Transverse colon (tissue), 4 donors: ENCODE measurements around the gene SCTR. TPM values are rescaled to one million over a fixed set of nuclear protein-coding genes. Genes with fewer than 3 reads are reported as not detected.

Source experiments
- DNase-seq: peaks from one replicate; pipeline ENCODE4 v3.0.0-alpha.2; 2019
- H3K27ac ChIP-seq, 4 donors: fragments of 200-600 bp; sonication (generic); 2 replicates each; pipeline ENCODE4 v1.5.1; 2016 to 2018; ENCODE audit warnings: inconsistent platforms in 4 of 4
- H3K27me3 ChIP-seq: fragments of 200-600 bp; sonication (generic); 2 replicates; pipeline ENCODE4 v1.5.1; 2017; ENCODE audit warnings: inconsistent platforms
- H3K36me3 ChIP-seq, 4 donors: fragments of 200-600 bp; sonication (generic); 2 replicates each; pipeline ENCODE4 v1.5.1; 2017 to 2019; ENCODE audit warnings: inconsistent platforms in 4 of 4
- H3K4me1 ChIP-seq, 4 donors: fragments of 200-600 bp; sonication (generic); 2 replicates each; pipeline ENCODE4 v1.5.1; 2017 to 2020; ENCODE audit warnings: inconsistent platforms in 4 of 4
- H3K4me3 ChIP-seq, 4 donors: fragments of 200-600 bp; sonication (generic); 1 replicate in 1 of 4; 2 replicates in 3 of 4; pipeline versions ENCODE4 v1.5.1 to v1.6.1; 2017 to 2019; ENCODE audit warnings: inconsistent platforms in 4 of 4
- H3K9me3 ChIP-seq, 2 donors: fragments of 200-600 bp; sonication (generic); 2 replicates each; pipeline ENCODE4 v1.5.1; 2017 to 2019; ENCODE audit warnings: inconsistent platforms in 2 of 2
- CTCF ChIP-seq, 5 experiments: fragments of 200-600 bp in 3 of 5; fragments of 450-650 bp in 2 of 5; sonication (generic) in 3 of 5; IDR thresholded peaks; 1 replicate in 2 of 5; 2 replicates in 3 of 5; pipeline ENCODE4 v1.5.1; 2016 to 2017; ENCODE audit warnings: antibody characterized with exemption in 5 of 5, inconsistent platforms in 3 of 5, mild to moderate bottlenecking in 2 of 5, moderate library complexity in 1 of 5
- EP300 ChIP-seq: sonication (generic); formaldehyde crosslinking; IDR thresholded peaks from one replicate; pipeline ENCODE4 v1.6.1; 2017; ENCODE audit warnings: antibody characterized with exemption, low read depth
- POLR2A ChIP-seq: fragments of 450-650 bp; IDR thresholded peaks from one replicate; pipeline ENCODE4 v1.6.1; 2016; ENCODE audit warnings: antibody characterized with exemption, mild to moderate bottlenecking, moderate library complexity
- POLR2AphosphoS5 ChIP-seq, 3 donors: sonication (generic); formaldehyde crosslinking; IDR thresholded peaks; one replicate each; pipeline ENCODE4 v1.6.1; 2016; ENCODE audit warnings: antibody characterized with exemption in 3 of 3
- WGBS, 2 donors: methylation state at CpG; one replicate each; pipeline ENCODE4 v1.1.5; 2018; ENCODE audit warnings: low coverage in 1 of 2; 5-methylcytosine and 5-hydroxymethylcytosine counted together
- in situ Hi-C, 4 donors: fragments of 200-750 bp; cut with MboI; loops; one replicate each; pipeline versions ENCODE4 v1.15.0 to v1.15.1; 2017; ENCODE audit warnings: low sequenced_read_pairs in 3 of 4, low pct_ligation_motif_present in 1 of 4, low pct_unique_long_range_greater_than_20kb in 1 of 4
- intact Hi-C: fragments of 100-400 bp; cut with DNase I; formaldehyde crosslinking; loops from one replicate; pipeline ENCODE4 v1.15.1; 2023; ENCODE audit warnings: low total_unique reads
- total RNA-seq, 4 donors: library from RNA; depleted of rRNA; stranded (reverse); fragments of >200 nt; gene quantifications; one replicate each; pipeline ENCODE4 v1.1.0, GENCODE V29; 2016

The SCTR gene
- total RNA-seq, 4 donors from 2014 or later, result not detected

GRCh38 chr2:119552902-119553301, 28.6 kb upstream of the SCTR start:
- no peak overlapping the region for H3K27ac ChIP-seq
- WGBS, 2 donors, result 68 to 78% methylated on average over 3 of the region's 3 CpGs
- no peak overlapping the region for H3K4me3 ChIP-seq
- H3K27me3 ChIP-seq, result no peaks in the 10 kb centered on the region
- DNase-seq, result no peak
- intact Hi-C loops, result no loop called here
- in situ Hi-C loops, result no loop called here
- no peaks in the 10 kb centered on the region for H3K36me3 ChIP-seq
- TF ChIP-seq CTCF (IDR thresholded peaks at IDR 0.05) (no peak), POLR2AphosphoS5 (IDR thresholded peaks at IDR 0.05) (no peak), EP300 (no peak), POLR2A (no peak)
- no peaks in the 10 kb centered on the region for H3K4me1 ChIP-seq
- H3K9me3 ChIP-seq, result no peaks in the 10 kb centered on the region

GRCh38 chr2:119550856-119551255, 26.6 kb upstream of the SCTR start:
- no peaks in the 10 kb centered on the region for H3K36me3 ChIP-seq
- no peak for DNase-seq
- H3K9me3 ChIP-seq, result no peaks in the 10 kb centered on the region
- intact Hi-C loops (no loop called here), in situ Hi-C loops (no loop called here)
- no peaks in the 10 kb centered on the region for H3K27me3 ChIP-seq
- peaks cover 0 to 2% (median 0%) of the 10 kb centered on the region in 4 donors for H3K4me1 ChIP-seq
- TF ChIP-seq CTCF (IDR thresholded peaks at IDR 0.05) (no peak), EP300 (no peak), POLR2A (no peak), POLR2AphosphoS5 (IDR thresholded peaks at IDR 0.05) (no peak)
- WGBS, 2 donors, result 100% methylated on average over 1 of the region's 1 CpG
- H3K27ac ChIP-seq, result no peak overlapping the region
- H3K4me3 ChIP-seq, result no peak overlapping the region

- no peaks in the 10 kb centered on the region for H3K27me3 ChIP-seq
- 42 to 61% methylated on average over 1 to 2 of the region's 2 CpGs for WGBS, 2 donors
- H3K4me1 ChIP-seq, result peaks cover 0 to 6% (median 0%) of the 10 kb centered on the region in 4 donors
- H3K9me3 ChIP-seq, result no peaks in the 10 kb centered on the region
- DNase-seq, result no peak
- TF ChIP-seq POLR2A (no peak), CTCF (IDR thresholded peaks at IDR 0.05) (no peak), POLR2AphosphoS5 (IDR thresholded peaks at IDR 0.05) (no peak), EP300 (no peak)
- H3K36me3 ChIP-seq, result no peaks in the 10 kb centered on the region
- intact Hi-C loops, result no loop called here
- no peak overlapping the region for H3K4me3 ChIP-seq
- in situ Hi-C loops, result no loop called here
- no peak overlapping the region for H3K27ac ChIP-seq
Observed at GRCh38 chr2:119550346-119550745, 26.1 kb upstream of the SCTR start.

GRCh38 chr2:119549241-119549640, 25.0 kb upstream of the SCTR start:
- Histone ChIP-seq H3K27me3 (peaks cover 4% of the 10 kb centered on the region), H3K36me3 (no peaks in the 10 kb centered on the region), H3K4me1 (peaks cover 0 to 11% (median 7%) of the 10 kb centered on the region in 4 donors), H3K9me3 (no peaks in the 10 kb centered on the region), H3K27ac (no peak overlapping the region), H3K4me3 (no peak overlapping the region)
- in situ Hi-C loops, result no loop called here
- no peak for DNase-seq
- TF ChIP-seq POLR2AphosphoS5 (IDR thresholded peaks at IDR 0.05) (no peak), EP300 (no peak), CTCF (IDR thresholded peaks at IDR 0.05) (no peak)
- WGBS, 2 donors, result 76 to 100% methylated on average over 1 of the region's 1 CpG
- intact Hi-C loops, result no loop called here
